MM.1S (cell line): Measurements from ENCODE around the gene NR1H2.
A peak's percentile ranks its signal among the peaks of the same experiment; 100 is the strongest.
"Not testable (repeated sequence)": the region's sequence is repeated elsewhere in the genome, so short reads cannot be mapped to it uniquely, and the experiment has no call there.

Experiments
- DNase-seq: peaks from one replicate; pipeline ENCODE4 v3.0.0-alpha.2; 2015
- H2AFZ ChIP-seq: fragments of 300-600 bp; sonication (generic); 2 replicates; pipeline ENCODE4 v1.6.0; 2016; ENCODE audit warnings: antibody characterized with exemption, low read length
- H3F3A ChIP-seq: fragments of 300-600 bp; sonication (generic); 2 replicates; pipeline ENCODE4 v1.6.1; 2016; ENCODE audit warnings: mild to moderate bottlenecking, antibody characterized with exemption, low read length, moderate library complexity, mixed read lengths; ENCODE audit not compliant: insufficient read depth
- H3K27ac ChIP-seq: fragments of 300-600 bp; sonication (generic); 2 replicates; pipeline ENCODE4 v1.5.1; 2016; ENCODE audit warnings: mild to moderate bottlenecking, low read length
- H3K27me3 ChIP-seq: fragments of 300-600 bp; sonication (generic); replicated peaks from 2 replicates; pipeline ENCODE4 v1.6.0; 2016; ENCODE audit warnings: low read length; ENCODE audit not compliant: insufficient read depth
- H3K36me3 ChIP-seq: fragments of 300-600 bp; sonication (generic); replicated peaks from 2 replicates; pipeline ENCODE4 v1.6.1; 2016; ENCODE audit warnings: mild to moderate bottlenecking, low read length, mixed read lengths; ENCODE audit not compliant: insufficient read depth
- H3K4me1 ChIP-seq: fragments of 300-600 bp; sonication (generic); 2 replicates; pipeline ENCODE4 v1.6.1; 2016; ENCODE audit warnings: low read length, mixed read lengths
- H3K4me2 ChIP-seq: fragments of 300-600 bp; sonication (generic); 2 replicates; pipeline ENCODE4 v1.6.0; 2016; ENCODE audit warnings: low read depth, low read length
- H3K4me3 ChIP-seq: fragments of 300-600 bp; sonication (generic); 2 replicates; pipeline ENCODE4 v1.5.1; 2016; ENCODE audit warnings: low read length, mixed read lengths
- H3K79me2 ChIP-seq: fragments of 300-600 bp; sonication (generic); 2 replicates; pipeline ENCODE4 v1.6.1; 2016; ENCODE audit warnings: mixed run types, low read length, mixed read lengths
- H3K9ac ChIP-seq: fragments of 300-600 bp; sonication (generic); 2 replicates; pipeline ENCODE4 v1.6.1; 2016; ENCODE audit warnings: low read length, mixed read lengths
- H3K9me2 ChIP-seq: fragments of 300-600 bp; sonication (generic); replicated peaks from 2 replicates; pipeline ENCODE4 v1.6.1; 2016; ENCODE audit warnings: mild to moderate bottlenecking, low read length, mixed read lengths; ENCODE audit not compliant: insufficient read depth
- H3K9me3 ChIP-seq: fragments of 300-600 bp; sonication (generic); replicated peaks from 2 replicates; pipeline ENCODE4 v1.6.1; 2016; ENCODE audit warnings: mild to moderate bottlenecking, low read length, mixed read lengths; ENCODE audit not compliant: insufficient read depth
- H4K20me1 ChIP-seq: fragments of 300-600 bp; sonication (generic); 2 replicates; pipeline ENCODE4 v1.6.1; 2016; ENCODE audit warnings: mild to moderate bottlenecking, low read length, moderate library complexity, mixed read lengths; ENCODE audit not compliant: insufficient read depth
- EZH2 ChIP-seq: fragments of 300-600 bp; sonication (generic); optimal IDR thresholded peaks from 2 replicates; pipeline ENCODE3; 2017; ENCODE audit warnings: low read depth, mild to moderate bottlenecking, antibody characterized with exemption, low read length, mixed read lengths
- EZH2phosphoT487 ChIP-seq: fragments of 300-600 bp; sonication (generic); IDR thresholded peaks from 2 replicates; pipeline ENCODE4 v1.6.1; 2018; ENCODE audit warnings: antibody characterized with exemption, low read length
- TF ChIP-seq, protein P1 (sequence below): fragments of 300-600 bp; sonication (generic); IDR thresholded peaks from 2 replicates; pipeline ENCODE4 v1.5.1; 2016; ENCODE audit warnings: antibody characterized with exemption, low read length, mixed read lengths

NR1H2 gene

DNA sequence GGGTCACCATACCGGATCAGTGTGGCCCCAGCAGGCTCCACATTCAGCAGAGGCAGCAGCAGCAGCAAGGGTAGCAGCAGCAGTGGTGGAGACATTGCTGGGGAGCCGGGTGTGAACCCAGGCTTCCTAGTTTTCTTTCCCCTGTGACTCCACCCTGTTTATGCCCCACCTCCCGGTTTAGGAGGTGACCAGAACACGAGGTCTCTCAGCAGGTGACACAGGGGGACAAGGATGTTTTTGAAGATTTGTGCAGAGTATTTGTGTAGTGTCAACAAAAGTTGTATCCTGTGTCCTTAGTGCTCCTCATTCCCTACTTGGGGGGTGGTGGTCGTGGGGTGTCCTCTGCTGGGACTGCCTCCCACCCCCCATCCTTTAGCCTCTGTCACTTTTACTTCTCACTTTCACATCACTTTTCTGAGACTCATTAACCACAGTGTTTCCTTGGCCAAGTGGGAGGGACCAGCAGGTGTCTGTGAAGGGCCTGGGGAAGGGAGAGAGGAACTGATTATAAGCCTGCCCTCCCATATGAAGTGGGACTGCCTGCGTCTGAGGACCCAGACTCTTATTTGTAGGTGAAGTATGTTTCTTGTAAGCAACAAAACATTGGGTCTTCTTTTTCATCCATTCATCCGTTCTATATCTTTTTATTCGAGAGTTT, 31.5 kb upstream of the NR1H2 start:
- TF ChIP-seq, protein P1, sequence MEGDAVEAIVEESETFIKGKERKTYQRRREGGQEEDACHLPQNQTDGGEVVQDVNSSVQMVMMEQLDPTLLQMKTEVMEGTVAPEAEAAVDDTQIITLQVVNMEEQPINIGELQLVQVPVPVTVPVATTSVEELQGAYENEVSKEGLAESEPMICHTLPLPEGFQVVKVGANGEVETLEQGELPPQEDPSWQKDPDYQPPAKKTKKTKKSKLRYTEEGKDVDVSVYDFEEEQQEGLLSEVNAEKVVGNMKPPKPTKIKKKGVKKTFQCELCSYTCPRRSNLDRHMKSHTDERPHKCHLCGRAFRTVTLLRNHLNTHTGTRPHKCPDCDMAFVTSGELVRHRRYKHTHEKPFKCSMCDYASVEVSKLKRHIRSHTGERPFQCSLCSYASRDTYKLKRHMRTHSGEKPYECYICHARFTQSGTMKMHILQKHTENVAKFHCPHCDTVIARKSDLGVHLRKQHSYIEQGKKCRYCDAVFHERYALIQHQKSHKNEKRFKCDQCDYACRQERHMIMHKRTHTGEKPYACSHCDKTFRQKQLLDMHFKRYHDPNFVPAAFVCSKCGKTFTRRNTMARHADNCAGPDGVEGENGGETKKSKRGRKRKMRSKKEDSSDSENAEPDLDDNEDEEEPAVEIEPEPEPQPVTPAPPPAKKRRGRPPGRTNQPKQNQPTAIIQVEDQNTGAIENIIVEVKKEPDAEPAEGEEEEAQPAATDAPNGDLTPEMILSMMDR: no peak
- TF ChIP-seq EZH2phosphoT487 (no peak), EZH2 (no peak)
- Histone ChIP-seq H3K9ac (no peak overlapping the region), H3K9me3 (no peaks in the 10 kb centered on the region), H3K4me2 (no peak overlapping the region), H3K9me2 (no peaks in the 10 kb centered on the region), H3K4me3 (no peak overlapping the region), H3K27me3 (peaks cover 78% of the 10 kb centered on the region), H2AFZ (no peak overlapping the region), H3F3A (no peaks in the 10 kb centered on the region), H3K36me3 (no peaks in the 10 kb centered on the region), H3K4me1 (no peaks in the 10 kb centered on the region), H4K20me1 (no peaks in the 10 kb centered on the region), H3K79me2 (no peaks in the 10 kb centered on the region), H3K27ac (no peak overlapping the region)
- no peak for DNase-seq

DNA sequence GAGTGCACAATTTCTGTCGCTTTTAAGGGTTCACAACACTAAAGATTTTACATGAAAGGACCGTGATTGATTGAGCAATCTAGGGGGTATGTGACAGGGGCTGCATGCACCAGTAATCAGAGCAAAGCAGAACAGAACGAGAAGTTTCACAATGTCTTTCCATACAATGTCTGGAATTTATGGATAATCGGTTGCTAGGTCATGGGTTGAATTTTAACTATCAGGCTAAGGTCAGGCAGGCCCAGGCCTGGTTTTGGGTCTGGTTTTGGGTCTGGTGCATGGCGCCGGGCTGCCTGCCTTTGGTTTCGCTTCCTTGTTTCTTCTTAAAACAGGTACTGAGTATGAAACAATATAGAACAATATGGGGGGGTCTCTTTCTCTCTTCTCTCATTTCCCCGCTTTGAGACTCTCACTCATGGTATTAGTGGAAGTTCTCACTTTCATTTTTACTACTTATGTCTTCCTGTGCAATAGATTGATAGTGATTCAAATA, 29.1 kb upstream of the NR1H2 start:
- not testable (repeated sequence) for H3K36me3 ChIP-seq, H3F3A ChIP-seq, H2AFZ ChIP-seq, H3K9me2 ChIP-seq, H3K79me2 ChIP-seq, H4K20me1 ChIP-seq, H3K4me3 ChIP-seq, H3K9me3 ChIP-seq, H3K9ac ChIP-seq, H3K4me1 ChIP-seq, H3K27ac ChIP-seq
- Histone ChIP-seq H3K4me2 (peak overlapping the region; percentile 34; the same call in 1 of the 2 replicates), H3K27me3 (peaks cover 87% of the 10 kb centered on the region)
- peak; percentile 6 for DNase-seq

DNA sequence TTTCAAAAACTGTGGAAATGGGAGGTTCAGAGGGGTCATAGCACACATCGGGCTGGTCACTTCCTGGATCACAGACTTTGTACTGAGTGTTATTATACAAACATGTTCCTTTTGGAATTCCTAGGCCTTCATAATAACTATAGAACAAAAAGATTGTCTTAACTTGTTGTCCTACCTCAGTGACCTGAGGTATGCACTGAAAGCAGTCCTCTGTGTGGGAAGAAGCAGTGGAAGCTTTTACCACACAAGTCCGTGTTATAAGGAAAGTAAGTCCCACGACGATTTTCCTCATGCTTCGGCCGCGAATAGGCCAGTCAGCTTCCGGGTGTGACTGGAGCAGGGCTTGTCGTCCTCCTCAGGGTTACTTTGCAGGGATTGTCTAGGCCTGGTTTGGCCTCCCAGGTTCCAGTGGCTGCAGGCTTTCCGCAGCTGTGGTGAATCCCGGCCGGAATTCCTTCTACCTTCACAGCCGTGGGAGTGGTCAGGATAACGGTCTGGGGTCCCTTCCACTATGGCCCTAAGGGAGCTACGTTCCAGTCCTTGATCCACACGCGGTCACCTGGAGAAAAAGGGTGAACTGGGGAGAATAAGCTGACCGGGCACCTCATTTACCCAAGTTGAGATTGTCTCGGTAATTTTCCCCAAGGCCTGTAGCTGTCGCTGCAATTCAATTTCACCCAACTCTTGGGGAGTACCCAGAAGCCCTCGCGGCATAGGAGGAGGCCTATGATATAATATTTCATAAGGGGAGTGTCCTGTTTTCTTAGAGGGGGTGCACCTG, 26.8 kb upstream of the NR1H2 start:
- Histone ChIP-seq H3K9me2 (no peaks in the 10 kb centered on the region), H3K27ac (no peak overlapping the region), H3K4me1 (no peaks in the 10 kb centered on the region), H3K9ac (no peak overlapping the region), H3K27me3 (peaks cover 91% of the 10 kb centered on the region), H3K4me2 (no peak overlapping the region), H3K9me3 (no peaks in the 10 kb centered on the region), H3F3A (no peaks in the 10 kb centered on the region), H3K79me2 (no peaks in the 10 kb centered on the region), H3K36me3 (no peaks in the 10 kb centered on the region), H3K4me3 (no peak overlapping the region), H2AFZ (no peak overlapping the region), H4K20me1 (no peaks in the 10 kb centered on the region)
- DNase-seq: peak; percentile 20
- TF ChIP-seq EZH2phosphoT487: no peak
- TF ChIP-seq EZH2: no peak
- TF ChIP-seq, protein P1: peak; percentile 39

DNA sequence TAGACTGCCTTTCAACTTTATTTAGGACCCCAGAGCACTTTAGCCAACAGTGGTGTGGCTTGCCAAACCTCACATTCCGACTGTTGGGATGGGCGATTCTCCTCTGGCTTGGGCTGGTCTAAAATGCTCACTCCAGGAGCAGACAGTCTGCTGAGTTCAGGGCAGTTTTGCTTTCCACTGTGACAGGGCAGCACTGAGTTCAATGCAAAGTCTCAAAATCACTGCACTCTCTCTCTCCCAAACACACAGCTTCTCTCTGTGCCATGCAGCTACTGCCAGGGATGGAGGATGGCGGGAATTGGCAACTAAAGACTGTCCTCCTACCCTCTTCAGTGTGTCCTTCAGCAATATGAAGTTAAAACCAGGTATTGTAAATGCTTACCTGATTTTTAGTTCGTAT, 24.0 kb upstream of the NR1H2 start:
- no peak for DNase-seq
- peaks cover 87% of the 10 kb centered on the region for H3K27me3 ChIP-seq
- no peaks in the 10 kb centered on the region for H3K36me3 ChIP-seq
- no peaks in the 10 kb centered on the region for H3K79me2 ChIP-seq
- H3K4me3 ChIP-seq: no peak overlapping the region
- no peaks in the 10 kb centered on the region for H3F3A ChIP-seq
- H3K27ac ChIP-seq: no peak overlapping the region
- H4K20me1 ChIP-seq: no peaks in the 10 kb centered on the region
- TF ChIP-seq EZH2: no peak
- no peak for TF ChIP-seq EZH2phosphoT487
- TF ChIP-seq, protein P1: no peak
- no peaks in the 10 kb centered on the region for H3K9me2 ChIP-seq
- H3K4me2 ChIP-seq: no peak overlapping the region
- H3K9me3 ChIP-seq: no peaks in the 10 kb centered on the region
- H3K4me1 ChIP-seq: no peaks in the 10 kb centered on the region
- no peak overlapping the region for H2AFZ ChIP-seq
- H3K9ac ChIP-seq: no peak overlapping the region

DNA sequence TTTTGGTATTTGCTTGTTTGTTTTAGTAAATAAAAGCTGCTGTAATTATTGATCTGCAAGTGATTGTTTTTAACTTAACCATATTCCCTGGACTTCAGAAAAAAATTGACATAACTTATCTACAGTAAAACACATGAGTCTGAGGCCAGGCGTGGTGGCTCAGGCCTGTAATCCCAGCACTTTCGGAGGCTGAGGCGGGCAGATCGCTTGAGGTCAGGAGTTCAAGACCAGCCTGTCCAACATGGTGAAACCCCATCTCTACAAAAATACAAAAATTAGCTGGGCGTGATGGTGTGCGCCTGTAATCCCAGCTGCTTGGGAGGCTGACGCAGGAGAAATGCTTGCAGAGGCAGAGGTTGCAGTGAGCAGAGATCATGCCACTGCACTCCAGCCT, 22.8 kb upstream of the NR1H2 start:
- not testable (repeated sequence) for H3K9me3 ChIP-seq, H3K9ac ChIP-seq, H4K20me1 ChIP-seq, H3F3A ChIP-seq, H3K79me2 ChIP-seq, DNase-seq, H3K27ac ChIP-seq, H3K9me2 ChIP-seq, H2AFZ ChIP-seq, H3K4me2 ChIP-seq, H3K4me1 ChIP-seq, H3K4me3 ChIP-seq, H3K36me3 ChIP-seq
- peaks cover 88% of the 10 kb centered on the region for H3K27me3 ChIP-seq
